ENCODE data around the gene CD200R1L.
"Not testable (repeated sequence)": the region's sequence is repeated elsewhere in the genome, so short reads cannot be mapped to it uniquely, and the experiment has no call there.

The CD200R1L gene

GRCh38 chr3:112856537-112856936 is 9.9 kb upstream of the CD200R1L start:
- Histone ChIP-seq H3K9me3 (ENCODE audit: severe bottlenecking) (no peaks in the 10 kb centered on the region), H3K27me3 (ENCODE audit: insufficient read depth, poor library complexity, severe bottlenecking) (no peaks in the 10 kb centered on the region), H3K36me3 (ENCODE audit: low read depth) (no peaks in the 10 kb centered on the region), H3K4me1 (ENCODE audit: insufficient read depth, poor library complexity, severe bottlenecking) (no peaks in the 10 kb centered on the region), H3K4me3 (ENCODE audit: severe bottlenecking) (no peak overlapping the region), H3K27ac (ENCODE audit: poor library complexity, severe bottlenecking) (no peak overlapping the region)
- ATAC-seq (ENCODE audit: low read depth): no peak
- no peak for DNase-seq (ENCODE audit: low spot score)
- TF ChIP-seq CTCF (IDR thresholded peaks at IDR 0.05; ENCODE audit: poor library complexity, severe bottlenecking): no peak

- no peak for DNase-seq (ENCODE audit: low spot score)
- H3K27me3 ChIP-seq (ENCODE audit: insufficient read depth, poor library complexity, severe bottlenecking): no peaks in the 10 kb centered on the region
- no peak for ATAC-seq (ENCODE audit: low read depth)
- no peak for TF ChIP-seq CTCF (IDR thresholded peaks at IDR 0.05; ENCODE audit: poor library complexity, severe bottlenecking)
- H3K36me3 ChIP-seq (ENCODE audit: low read depth): no peaks in the 10 kb centered on the region
- no peaks in the 10 kb centered on the region for H3K4me1 ChIP-seq (ENCODE audit: insufficient read depth, poor library complexity, severe bottlenecking)
- H3K27ac ChIP-seq (ENCODE audit: poor library complexity, severe bottlenecking): no peak overlapping the region
- H3K4me3 ChIP-seq (ENCODE audit: severe bottlenecking): no peak overlapping the region
- no peaks in the 10 kb centered on the region for H3K9me3 ChIP-seq (ENCODE audit: severe bottlenecking)
Measured at GRCh38 chr3:112855883-112856282, 9.2 kb upstream of the CD200R1L start.

- not testable (repeated sequence) for H3K27me3 ChIP-seq (ENCODE audit: insufficient read depth, poor library complexity, severe bottlenecking); ATAC-seq (ENCODE audit: low read depth); H3K4me1 ChIP-seq (ENCODE audit: insufficient read depth, poor library complexity, severe bottlenecking); H3K4me3 ChIP-seq (ENCODE audit: severe bottlenecking); DNase-seq (ENCODE audit: low spot score); H3K9me3 ChIP-seq (ENCODE audit: severe bottlenecking); H3K27ac ChIP-seq (ENCODE audit: poor library complexity, severe bottlenecking); H3K36me3 ChIP-seq (ENCODE audit: low read depth)
Measured at GRCh38 chr3:112855074-112855473, 8.4 kb upstream of the CD200R1L start.

GRCh38 chr3:112848196-112848595 is 1.5 kb upstream of the CD200R1L start:
- no peaks in the 10 kb centered on the region for H3K9me3 ChIP-seq (ENCODE audit: severe bottlenecking)
- no peak overlapping the region for H3K27ac ChIP-seq (ENCODE audit: poor library complexity, severe bottlenecking)
- no peak for ATAC-seq (ENCODE audit: low read depth)
- no peaks in the 10 kb centered on the region for H3K27me3 ChIP-seq (ENCODE audit: insufficient read depth, poor library complexity, severe bottlenecking)
- TF ChIP-seq CTCF (IDR thresholded peaks at IDR 0.05; ENCODE audit: poor library complexity, severe bottlenecking): no peak
- no peak overlapping the region for H3K4me3 ChIP-seq (ENCODE audit: severe bottlenecking)
- H3K4me1 ChIP-seq (ENCODE audit: insufficient read depth, poor library complexity, severe bottlenecking): no peaks in the 10 kb centered on the region
- no peaks in the 10 kb centered on the region for H3K36me3 ChIP-seq (ENCODE audit: low read depth)
- no peak for DNase-seq (ENCODE audit: low spot score)

- no peaks in the 10 kb centered on the region for H3K9me3 ChIP-seq (ENCODE audit: severe bottlenecking)
- H3K36me3 ChIP-seq (ENCODE audit: low read depth): no peaks in the 10 kb centered on the region
- TF ChIP-seq CTCF (IDR thresholded peaks at IDR 0.05; ENCODE audit: poor library complexity, severe bottlenecking): no peak
- ATAC-seq (ENCODE audit: low read depth) (no peak), DNase-seq (ENCODE audit: low spot score) (no peak)
- H3K27me3 ChIP-seq (ENCODE audit: insufficient read depth, poor library complexity, severe bottlenecking): no peaks in the 10 kb centered on the region
- H3K27ac ChIP-seq (ENCODE audit: poor library complexity, severe bottlenecking): no peak overlapping the region
- H3K4me1 ChIP-seq (ENCODE audit: insufficient read depth, poor library complexity, severe bottlenecking): no peaks in the 10 kb centered on the region
- H3K4me3 ChIP-seq (ENCODE audit: severe bottlenecking): no peak overlapping the region
Measured at GRCh38 chr3:112847692-112848091, 1.0 kb upstream of the CD200R1L start.
